HG03064 (cell line): ENCODE results near the gene DACT1.

Experiments
- ATAC-seq: cut with Tn5 transposase; IDR thresholded peaks from one replicate; pipeline ENCODE4 v1.9.1; 2021; ENCODE audit warnings: low read depth; ENCODE audit not compliant: unreplicated experiment

The DACT1 gene

GRCh38 chr14:58665773-58666500 is 28.2 kb downstream of the DACT1 start:
- ATAC-seq = no peak

- no peak for ATAC-seq
Measured at GRCh38 chr14:58666737-58667136, 29.0 kb downstream of the DACT1 start.

- no peak for ATAC-seq
Measured at GRCh38 chr14:58667900-58668299, 30.1 kb downstream of the DACT1 start.

- ATAC-seq = no peak
Measured at GRCh38 chr14:58668848-58669480, 31.2 kb downstream of the DACT1 start.

GRCh38 chr14:58669556-58670200 is 31.9 kb downstream of the DACT1 start:
- no peak for ATAC-seq

- no peak for ATAC-seq
Measured at GRCh38 chr14:58671024-58671423, 33.3 kb downstream of the DACT1 start.

- no peak for ATAC-seq
Measured at GRCh38 chr14:58671436-58671835, 33.7 kb downstream of the DACT1 start.

- ATAC-seq = no peak
Measured at GRCh38 chr14:58673722-58674121, 36.0 kb downstream of the DACT1 start.

GRCh38 chr14:58677001-58677400 is 39.2 kb downstream of the DACT1 start:
- ATAC-seq = no peak

GRCh38 chr14:58677517-58677916 is 39.8 kb downstream of the DACT1 start:
- no peak for ATAC-seq

GRCh38 chr14:58677996-58678395 is 40.2 kb downstream of the DACT1 start:
- ATAC-seq = no peak

GRCh38 chr14:58680698-58681097 is 42.9 kb downstream of the DACT1 start:
- no peak for ATAC-seq

- no peak for ATAC-seq
Measured at GRCh38 chr14:58687232-58687795, 49.6 kb downstream of the DACT1 start.

- no peak for ATAC-seq
Measured at GRCh38 chr14:58690801-58691516, 53.2 kb downstream of the DACT1 start.

- ATAC-seq = no peak
Measured at GRCh38 chr14:58693048-58693447, 55.3 kb downstream of the DACT1 start.

GRCh38 chr14:58695514-58695913 is 57.8 kb downstream of the DACT1 start:
- no peak for ATAC-seq

- ATAC-seq = no peak
Measured at GRCh38 chr14:58697266-58697929, 59.6 kb downstream of the DACT1 start.
